H9 (cell line): ENCODE measurements around the gene ADGRF5. TPM values are rescaled to one million over a fixed set of nuclear protein-coding genes. Genes with fewer than 3 reads are reported as not detected.

ENCODE experiments used
- DNase-seq: peaks from one replicate; pipeline ENCODE4 v3.0.0-alpha.2; 2017
- H2AFZ ChIP-seq: one replicate; pipeline ENCODE4 v1.6.1; 2013; ENCODE audit warnings: mild to moderate bottlenecking, low read length, control low read depth, moderate library complexity
- H2AK5ac ChIP-seq: 2 replicates; pipeline ENCODE4 v1.6.1; 2013; ENCODE audit warnings: low read length, control low read depth, mixed read lengths; ENCODE audit not compliant: insufficient read length
- H2BK120ac ChIP-seq: one replicate; pipeline ENCODE4 v1.6.1; 2013; ENCODE audit warnings: low read depth, mild to moderate bottlenecking, low read length, control low read depth, inconsistent platforms; ENCODE audit not compliant: poor library complexity, severe bottlenecking
- H2BK12ac ChIP-seq: 2 replicates; pipeline ENCODE4 v1.6.1; 2013; ENCODE audit warnings: low read length, control low read depth, mixed read lengths, low read depth; ENCODE audit not compliant: insufficient read length
- H2BK15ac ChIP-seq: 2 replicates; pipeline ENCODE4 v1.6.1; 2013; ENCODE audit warnings: low read depth, low read length, control low read depth
- H2BK20ac ChIP-seq: one replicate; pipeline ENCODE4 v1.6.1; 2013; ENCODE audit warnings: low read depth, mild to moderate bottlenecking, low read length, control low read depth, inconsistent platforms; ENCODE audit not compliant: poor library complexity, severe bottlenecking
- H2BK5ac ChIP-seq: 2 replicates; pipeline ENCODE4 v1.6.1; 2013; ENCODE audit warnings: low read length, control low read depth, mixed read lengths; ENCODE audit not compliant: insufficient read length
- H3K14ac ChIP-seq: 2 replicates; pipeline ENCODE4 v1.6.1; 2013; ENCODE audit warnings: low read length, control low read depth; ENCODE audit not compliant: insufficient read depth
- H3K18ac ChIP-seq: 2 replicates; pipeline ENCODE4 v1.6.1; 2013; ENCODE audit warnings: low read depth, mild to moderate bottlenecking, mixed read lengths, low read length, control low read depth; ENCODE audit not compliant: insufficient read length
- H3K23ac ChIP-seq: 2 replicates; pipeline ENCODE4 v1.6.1; 2013; ENCODE audit warnings: low read length, control low read depth, mixed read lengths, low read depth; ENCODE audit not compliant: insufficient read length
- H3K23me2 ChIP-seq: 2 replicates; pipeline ENCODE4 v1.6.1; 2013; ENCODE audit warnings: low read depth, mild to moderate bottlenecking, mixed read lengths, low read length, control low read depth; ENCODE audit not compliant: insufficient read length, poor library complexity, severe bottlenecking
- H3K27ac ChIP-seq: 2 replicates; pipeline ENCODE4 v1.5.1; 2013; ENCODE audit warnings: low read length, control low read depth, mixed read lengths, low read depth; ENCODE audit not compliant: insufficient read length
- H3K27me3 ChIP-seq: 2 replicates; pipeline ENCODE4 v1.6.1; 2013; ENCODE audit warnings: low read length, control low read depth, inconsistent platforms; ENCODE audit not compliant: insufficient read depth
- H3K4ac ChIP-seq: 2 replicates; pipeline ENCODE4 v1.6.1; 2013; ENCODE audit warnings: low read depth, mild to moderate bottlenecking, control low read depth, inconsistent platforms, low read length, moderate library complexity
- H3K4me1 ChIP-seq: 2 replicates; pipeline ENCODE4 v1.6.1; 2013; ENCODE audit warnings: low read length, control low read depth, inconsistent platforms; ENCODE audit not compliant: insufficient read depth
- H3K4me2 ChIP-seq: 2 replicates; pipeline ENCODE4 v1.6.1; 2013; ENCODE audit warnings: low read length, control low read depth, mixed read lengths; ENCODE audit not compliant: insufficient read length, insufficient read depth
- H3K56ac ChIP-seq: 2 replicates; pipeline ENCODE4 v1.6.1; 2013; ENCODE audit warnings: low read depth, mild to moderate bottlenecking, mixed read lengths, low read length, control low read depth; ENCODE audit not compliant: insufficient read length
- H3K79me1 ChIP-seq: 2 replicates; pipeline ENCODE4 v1.6.1; 2013; ENCODE audit warnings: low read depth, mild to moderate bottlenecking, moderate library complexity, low read length, control low read depth, inconsistent platforms; ENCODE audit not compliant: insufficient read depth, poor library complexity, severe bottlenecking
- H3K79me2 ChIP-seq: 2 replicates; pipeline ENCODE4 v1.6.1; 2013; ENCODE audit warnings: low read length, control low read depth, inconsistent platforms; ENCODE audit not compliant: insufficient read depth
- H3K9ac ChIP-seq: 2 replicates; pipeline ENCODE4 v1.6.1; 2013; ENCODE audit warnings: low read length, control low read depth, mixed read lengths; ENCODE audit not compliant: insufficient read length; ENCODE audit errors: extremely low read depth
- H3K9me3 ChIP-seq: one replicate; pipeline ENCODE4 v1.6.1; 2013; ENCODE audit warnings: low read depth, low read length, inconsistent platforms; ENCODE audit not compliant: control insufficient read depth
- H3T11ph ChIP-seq: one replicate; pipeline ENCODE4 v1.6.1; 2013; ENCODE audit warnings: mild to moderate bottlenecking, low read length, control low read depth, inconsistent platforms
- H4K20me1 ChIP-seq: one replicate; pipeline ENCODE4 v1.6.1; 2013; ENCODE audit not compliant: control insufficient read depth, insufficient read length, insufficient read depth
- H4K5ac ChIP-seq: 2 replicates; pipeline ENCODE4 v1.6.1; 2013; ENCODE audit warnings: low read depth, mild to moderate bottlenecking, mixed read lengths, low read length, control low read depth; ENCODE audit not compliant: insufficient read length
- H4K8ac ChIP-seq: replicated peaks from 2 replicates; pipeline ENCODE4 v1.6.1; 2013; ENCODE audit warnings: low read length, control low read depth, mixed read lengths, low read depth; ENCODE audit not compliant: insufficient read length
- H4K91ac ChIP-seq: 2 replicates; pipeline ENCODE4 v1.6.1; 2013; ENCODE audit warnings: low read depth, mild to moderate bottlenecking, moderate library complexity, mixed read lengths, low read length, control low read depth; ENCODE audit not compliant: insufficient read length
- H3K27ac Mint-ChIP-seq, 3 experiments: 2 replicates in 2 of 3; 3 replicates in 1 of 3; pipeline ENCODE4 v1.8.0; 2020 to 2021; ENCODE audit warnings: mixed read lengths in 3 of 3, mild to moderate bottlenecking in 1 of 3, moderate library complexity in 1 of 3
- H3K27me3 Mint-ChIP-seq: 2 replicates; pipeline ENCODE4 v1.8.0; 2021; ENCODE audit warnings: low read depth, mild to moderate bottlenecking, moderate library complexity, mixed read lengths
- H3K36me3 Mint-ChIP-seq, 3 experiments: 2 replicates in 2 of 3; 3 replicates in 1 of 3; pipeline ENCODE4 v1.8.0; 2020 to 2021; ENCODE audit warnings: low read depth in 3 of 3, mixed read lengths in 3 of 3; ENCODE audit not compliant: insufficient read depth in 1 of 3
- H3K4me1 Mint-ChIP-seq, 2 experiments: 2 replicates each; pipeline ENCODE4 v1.8.0; 2020; ENCODE audit warnings: mixed read lengths in 2 of 2
- H3K4me3 Mint-ChIP-seq, 2 experiments: 2 replicates in 1 of 2; 3 replicates in 1 of 2; pipeline ENCODE4 v1.8.0; 2020 to 2021; ENCODE audit warnings: mild to moderate bottlenecking in 2 of 2, mixed read lengths in 2 of 2, moderate library complexity in 1 of 2
- H3K9me3 Mint-ChIP-seq, 2 experiments: 2 replicates in 1 of 2; 3 replicates in 1 of 2; pipeline ENCODE4 v1.8.0; 2020; ENCODE audit warnings: mild to moderate bottlenecking in 2 of 2, mixed read lengths in 2 of 2, moderate library complexity in 1 of 2
- WGBS: extraction: QIAGEN DNeasy Blood & Tissue Kit; methylation state at CpG from one replicate; pipeline ENCODE4 v1.1.7; 2013; ENCODE audit warnings: missing lambda C conversion rate, low lambda C conversion rate, mixed read lengths; ENCODE audit not compliant: insufficient read length; ENCODE audit errors: extremely low coverage; 5-methylcytosine and 5-hydroxymethylcytosine counted together
- total RNA-seq: library from RNA; stranded (reverse); gene quantifications from 2 replicates; pipeline ENCODE4 v1.2.1, GENCODE V29; 2021
- TF ChIP-seq, protein P1 (sequence below): fragments of 200-600 bp; sonication (generic); conservative IDR thresholded peaks from 3 replicates; pipeline ENCODE4 v1.8.0; 2021; ENCODE audit warnings: antibody characterized with exemption, mild to moderate bottlenecking

The ADGRF5 gene
- total RNA-seq, 1 experiment from 2014 or later: not detected

DNA sequence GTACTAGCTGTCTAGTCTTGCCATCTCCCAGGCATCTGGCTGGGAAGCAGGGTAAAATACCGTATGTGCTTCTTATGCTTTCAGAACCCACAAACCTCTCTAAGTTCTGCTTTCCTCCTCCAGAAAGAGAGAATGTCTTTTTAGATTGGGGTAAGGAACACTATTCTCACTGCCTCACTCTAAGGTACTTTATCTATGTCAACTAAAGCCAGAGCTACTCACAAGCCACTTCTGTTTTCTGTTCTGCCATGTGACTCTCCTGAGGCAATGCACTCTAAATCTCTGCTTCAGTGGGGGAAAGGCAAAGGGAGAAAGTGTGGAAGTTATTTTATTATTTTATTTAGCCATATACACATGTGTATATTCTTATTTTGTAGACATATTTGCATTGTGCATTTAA is 112.9 kb downstream of the ADGRF5 start:
- no peak overlapping the region for H3K9ac ChIP-seq
- H3K56ac ChIP-seq: no peak overlapping the region
- H3K27ac ChIP-seq: no peak overlapping the region
- Mint-ChIP-seq H3K27ac (no peak overlapping the region), H3K36me3 (no peaks in the 10 kb centered on the region), H3K27me3 (peaks cover 2% of the 10 kb centered on the region; the same call in 1 of the 2 replicates), H3K4me3 (no peak overlapping the region), H3K9me3 (no peaks in the 10 kb centered on the region; a peak in 2 of 5 replicates), H3K4me1 (no peaks in the 10 kb centered on the region; a peak in 1 of 4 replicates)
- H3K23me2 ChIP-seq: no peaks in the 10 kb centered on the region
- H2BK12ac ChIP-seq: no peak overlapping the region
- no peak overlapping the region for H2BK120ac ChIP-seq
- H3K4me2 ChIP-seq: no peak overlapping the region
- no peak overlapping the region for H3T11ph ChIP-seq
- H4K20me1 ChIP-seq: no peaks in the 10 kb centered on the region
- no peaks in the 10 kb centered on the region for H3K79me2 ChIP-seq
- H2BK15ac ChIP-seq: no peak overlapping the region
- H3K18ac ChIP-seq: no peak overlapping the region
- H2BK20ac ChIP-seq: no peak overlapping the region
- no peak overlapping the region for H2AK5ac ChIP-seq
- H3K4me1 ChIP-seq: no peaks in the 10 kb centered on the region
- no peaks in the 10 kb centered on the region for H3K9me3 ChIP-seq
- H2BK5ac ChIP-seq: no peak overlapping the region
- no peak overlapping the region for H3K23ac ChIP-seq
- H3K79me1 ChIP-seq: no peaks in the 10 kb centered on the region
- no peak overlapping the region for H4K8ac ChIP-seq
- H4K91ac ChIP-seq: no peak overlapping the region
- no peak overlapping the region for H3K4ac ChIP-seq
- no peak for DNase-seq
- no peak overlapping the region for H4K5ac ChIP-seq
- H3K27me3 ChIP-seq: no peaks in the 10 kb centered on the region
- H3K14ac ChIP-seq: no peak overlapping the region
- TF ChIP-seq, protein P1, sequence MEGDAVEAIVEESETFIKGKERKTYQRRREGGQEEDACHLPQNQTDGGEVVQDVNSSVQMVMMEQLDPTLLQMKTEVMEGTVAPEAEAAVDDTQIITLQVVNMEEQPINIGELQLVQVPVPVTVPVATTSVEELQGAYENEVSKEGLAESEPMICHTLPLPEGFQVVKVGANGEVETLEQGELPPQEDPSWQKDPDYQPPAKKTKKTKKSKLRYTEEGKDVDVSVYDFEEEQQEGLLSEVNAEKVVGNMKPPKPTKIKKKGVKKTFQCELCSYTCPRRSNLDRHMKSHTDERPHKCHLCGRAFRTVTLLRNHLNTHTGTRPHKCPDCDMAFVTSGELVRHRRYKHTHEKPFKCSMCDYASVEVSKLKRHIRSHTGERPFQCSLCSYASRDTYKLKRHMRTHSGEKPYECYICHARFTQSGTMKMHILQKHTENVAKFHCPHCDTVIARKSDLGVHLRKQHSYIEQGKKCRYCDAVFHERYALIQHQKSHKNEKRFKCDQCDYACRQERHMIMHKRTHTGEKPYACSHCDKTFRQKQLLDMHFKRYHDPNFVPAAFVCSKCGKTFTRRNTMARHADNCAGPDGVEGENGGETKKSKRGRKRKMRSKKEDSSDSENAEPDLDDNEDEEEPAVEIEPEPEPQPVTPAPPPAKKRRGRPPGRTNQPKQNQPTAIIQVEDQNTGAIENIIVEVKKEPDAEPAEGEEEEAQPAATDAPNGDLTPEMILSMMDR: no peak
- WGBS: no CpG with 5 or more reads among the region's 1 CpG
- H2AFZ ChIP-seq: no peak overlapping the region

Other genes with a start within 250 kb of the ADGRF5 start
- 0.02 and 0.15 TPM in 2 replicates for gene TDRD6, start 234.1 kb downstream of the ADGRF5 start, total RNA-seq
- 1.7 and 1.8 TPM in 2 replicates for gene PLA2G7, start 186.6 kb downstream of the ADGRF5 start, total RNA-seq
- gene ANKRD66, start 175.0 kb downstream of the ADGRF5 start, total RNA-seq: not detected in 2 replicates
- gene MEP1A, start 128.5 kb downstream of the ADGRF5 start, total RNA-seq: not detected in 2 replicates
- not detected in 2 replicates for gene ADGRF1, start 120.4 kb upstream of the ADGRF5 start, total RNA-seq